HEK293T (cell line): ENCODE data around the gene SRGAP1.

Source experiments
- CTCF ChIA-PET: fragments of 350-600 bp; formaldehyde crosslinking; extraction: SDS; loops from one replicate; lab custom pipeline; 2021; ENCODE audit warnings: antibody characterized with exemption, inconsistent platforms; lab: Yijun Ruan, JAX
- POLR2A ChIA-PET: fragments of 350-600 bp; formaldehyde crosslinking; extraction: SDS; loops from one replicate; lab custom pipeline; 2020; ENCODE audit warnings: antibody characterized with exemption, inconsistent platforms; lab: Yijun Ruan, JAX
- DNase-seq: peaks from one replicate; pipeline ENCODE4 v3.0.0; 2012; ENCODE audit warnings: mixed read lengths; ENCODE audit errors: extremely low spot score
- ARNT ChIP-seq: fragments of 450-650 bp; IDR thresholded peaks from 2 replicates; pipeline ENCODE4 v1.6.1; 2017; ENCODE audit warnings: mild to moderate bottlenecking
- BHLHE40 ChIP-seq: fragments of 450-650 bp; IDR thresholded peaks from 2 replicates; pipeline ENCODE4 v1.6.1; 2016; ENCODE audit warnings: mild to moderate bottlenecking, moderate library complexity, borderline replicate concordance
- CTBP1 ChIP-seq: fragments of 450-650 bp; IDR thresholded peaks from 2 replicates; pipeline ENCODE4 v1.6.1; 2016; ENCODE audit warnings: borderline replicate concordance
- ELF4 ChIP-seq: fragments of 450-650 bp; IDR thresholded peaks from 2 replicates; pipeline ENCODE4 v1.6.1; 2017; ENCODE audit warnings: antibody characterized with exemption
- FOXA1 ChIP-seq: fragments of 450-650 bp; IDR thresholded peaks from 2 replicates; pipeline ENCODE4 v1.6.1; 2016; ENCODE audit warnings: mild to moderate bottlenecking
- FOXK2 ChIP-seq: fragments of 450-650 bp; IDR thresholded peaks from 2 replicates; pipeline ENCODE4 v1.6.1; 2016; ENCODE audit warnings: mild to moderate bottlenecking
- FOXM1 ChIP-seq: fragments of 450-650 bp; IDR thresholded peaks from 2 replicates; pipeline ENCODE4 v1.6.1; 2017; ENCODE audit warnings: mild to moderate bottlenecking, borderline replicate concordance
- HDGF ChIP-seq: fragments of 450-650 bp; IDR thresholded peaks from 2 replicates; pipeline ENCODE4 v1.6.1; 2017; ENCODE audit warnings: antibody characterized with exemption, borderline replicate concordance
- L3MBTL2 ChIP-seq: fragments of 450-650 bp; conservative IDR thresholded peaks from 2 replicates; pipeline ENCODE4 v1.6.1; 2016; ENCODE audit warnings: mild to moderate bottlenecking
- LEF1 ChIP-seq: fragments of 450-650 bp; IDR thresholded peaks from 2 replicates; pipeline ENCODE4 v1.6.1; 2017; ENCODE audit warnings: mild to moderate bottlenecking, borderline replicate concordance
- NFRKB ChIP-seq: fragments of 450-650 bp; IDR thresholded peaks from 2 replicates; pipeline ENCODE4 v1.6.1; 2016; ENCODE audit warnings: mild to moderate bottlenecking, moderate library complexity
- SP1 ChIP-seq: fragments of 450-650 bp; IDR thresholded peaks from 2 replicates; pipeline ENCODE4 v1.6.1; 2017
- SUZ12 ChIP-seq: fragments of 450-650 bp; IDR thresholded peaks from 2 replicates; pipeline ENCODE4 v1.6.1; 2016; ENCODE audit warnings: mild to moderate bottlenecking
- TARDBP ChIP-seq: fragments of 450-650 bp; IDR thresholded peaks from 2 replicates; pipeline ENCODE4 v1.6.1; 2016
- ZNF384 ChIP-seq: fragments of 450-650 bp; IDR thresholded peaks from 2 replicates; pipeline ENCODE4 v1.6.1; 2016
- TF ChIP-seq, protein P1 (sequence below): fragments of 450-650 bp; IDR thresholded peaks from 2 replicates; pipeline ENCODE4 v1.6.1; 2016

The SRGAP1 gene

DNA sequence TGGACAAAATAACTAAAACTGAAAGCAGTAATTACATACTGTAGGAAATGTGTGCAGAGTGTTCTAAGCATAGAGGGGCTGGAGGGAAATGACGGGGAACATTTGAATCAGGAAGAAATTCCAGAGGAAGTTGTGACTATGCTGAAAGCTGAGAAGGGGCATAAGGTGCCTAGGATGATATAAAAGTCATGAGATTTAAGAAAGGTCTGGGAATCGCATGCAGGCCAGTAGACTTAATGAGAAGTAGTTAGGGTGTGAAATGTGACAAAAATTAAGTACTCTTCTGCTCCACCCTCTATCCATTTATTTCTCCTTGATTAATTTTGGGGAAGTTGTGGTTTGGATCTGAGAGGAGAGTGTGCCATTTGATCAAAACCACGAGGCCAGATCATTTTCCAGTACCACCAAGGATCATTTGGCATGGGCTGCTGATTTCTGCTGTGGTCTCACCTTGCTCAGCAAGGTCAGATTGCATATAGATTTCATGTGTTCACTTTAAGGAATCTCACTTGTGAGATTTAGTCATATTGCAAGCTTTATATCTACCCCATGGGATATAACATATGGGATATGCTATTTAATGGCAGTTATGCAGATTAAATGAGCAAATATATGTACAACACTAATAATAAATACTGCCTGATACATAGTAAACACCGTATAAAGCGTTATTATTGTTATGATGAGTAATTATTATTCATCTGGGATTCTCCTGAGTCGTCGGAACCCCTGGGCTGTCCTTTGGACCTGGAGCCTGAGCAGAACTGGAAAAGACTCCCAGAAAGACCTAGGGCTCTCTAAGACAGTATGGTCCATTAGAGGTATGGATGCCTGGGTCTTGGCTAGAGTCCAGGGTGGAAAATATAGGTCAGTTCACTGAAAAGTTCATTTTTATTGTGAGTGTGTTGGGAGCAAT lies 72.3 kb downstream of the SRGAP1 start:
- ChIA-PET CTCF (no interaction called here), POLR2A (no interaction called here)
- TF ChIP-seq ELF4 (no peak), FOXA1 (no peak), ARNT (no peak), SP1 (no peak), ZNF384 (no peak), TARDBP (no peak), CTBP1 (no peak), FOXK2 (no peak), NFRKB (no peak), FOXM1 (no peak), LEF1 (no peak), HDGF (no peak), BHLHE40 (no peak)
- TF ChIP-seq, protein P1, sequence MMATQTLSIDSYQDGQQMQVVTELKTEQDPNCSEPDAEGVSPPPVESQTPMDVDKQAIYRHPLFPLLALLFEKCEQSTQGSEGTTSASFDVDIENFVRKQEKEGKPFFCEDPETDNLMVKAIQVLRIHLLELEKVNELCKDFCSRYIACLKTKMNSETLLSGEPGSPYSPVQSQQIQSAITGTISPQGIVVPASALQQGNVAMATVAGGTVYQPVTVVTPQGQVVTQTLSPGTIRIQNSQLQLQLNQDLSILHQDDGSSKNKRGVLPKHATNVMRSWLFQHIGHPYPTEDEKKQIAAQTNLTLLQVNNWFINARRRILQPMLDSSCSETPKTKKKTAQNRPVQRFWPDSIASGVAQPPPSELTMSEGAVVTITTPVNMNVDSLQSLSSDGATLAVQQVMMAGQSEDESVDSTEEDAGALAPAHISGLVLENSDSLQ = no peak

DNA sequence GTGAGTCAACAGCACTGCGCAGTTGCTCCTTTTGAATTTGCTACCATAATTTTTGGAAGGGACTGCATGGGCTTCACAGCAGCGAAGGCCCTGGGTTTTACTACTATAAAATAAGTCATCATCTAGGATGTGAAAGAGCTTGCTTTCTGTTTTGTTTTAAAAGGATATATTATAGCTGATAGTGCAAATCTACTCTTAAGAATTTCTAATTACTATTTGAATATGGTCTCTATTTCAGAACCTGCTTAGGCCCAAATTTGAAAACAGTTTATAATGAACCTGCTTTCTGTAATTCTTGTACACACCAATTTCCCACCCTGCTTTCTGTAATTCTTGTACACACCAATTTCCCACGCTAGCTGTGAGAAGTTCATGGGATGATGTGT lies 73.0 kb downstream of the SRGAP1 start:
- DNase-seq = no peak
- CTCF ChIA-PET = no interaction called here
- POLR2A ChIA-PET = no interaction called here
- TF ChIP-seq, protein P1 = no peak
- TF ChIP-seq NFRKB (no peak), CTBP1 (no peak), LEF1 (no peak), ZNF384 (no peak), HDGF (no peak), ARNT (no peak), FOXK2 (no peak), ELF4 (no peak)

More for the DNA sequence above, 72.3 kb downstream of the SRGAP1 start:
- no peak for DNase-seq

DNA sequence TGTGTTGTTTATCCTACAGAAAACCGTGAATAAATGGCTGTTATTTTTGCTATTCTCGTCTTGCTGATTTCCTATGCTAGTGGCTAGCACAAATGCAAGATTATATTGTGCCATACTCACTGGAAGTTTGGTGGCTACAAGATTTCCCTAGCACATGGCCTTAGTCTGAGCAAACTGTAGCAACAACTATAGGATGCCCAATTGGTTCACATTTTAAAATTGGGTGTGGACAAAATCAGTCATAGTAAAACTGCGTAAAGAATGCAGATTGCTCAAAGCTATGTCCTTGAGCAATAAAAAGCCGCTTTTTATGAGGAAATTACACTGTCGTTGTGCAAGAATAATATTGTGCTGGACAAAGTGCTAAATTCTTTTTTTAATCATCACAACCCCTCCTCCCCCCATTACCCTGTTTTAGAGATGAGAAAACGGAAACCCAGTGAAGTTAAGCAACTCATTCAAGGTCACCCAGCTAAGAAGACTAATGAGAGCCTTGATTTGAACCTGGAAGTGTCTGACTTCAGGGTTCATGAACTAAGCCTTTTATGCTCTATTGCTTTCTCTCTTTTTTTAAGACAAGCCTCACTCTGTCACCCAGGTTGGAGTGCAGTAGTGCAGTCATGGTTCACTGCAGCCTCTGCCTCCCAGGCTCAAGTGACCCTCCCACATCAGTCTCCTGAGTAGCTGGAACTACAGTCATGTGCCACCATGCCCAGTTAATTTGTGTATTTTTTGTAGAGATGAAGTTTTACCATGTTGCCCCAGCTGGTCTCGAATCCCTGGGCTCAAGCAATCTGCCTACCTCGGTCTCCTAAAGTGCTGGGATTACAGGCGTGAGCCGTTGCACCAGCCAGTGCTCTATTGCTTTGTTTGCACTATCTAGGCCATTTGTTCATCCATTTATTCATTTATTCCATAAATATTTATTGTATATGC lies 73.6 kb downstream of the SRGAP1 start:
- POLR2A ChIA-PET = no interaction called here
- peak; percentile 19; the same call in 1 of the 2 replicates for TF ChIP-seq CTBP1
- TF ChIP-seq FOXM1 = no peak
- CTCF ChIA-PET = no interaction called here
- DNase-seq = no peak

DNA sequence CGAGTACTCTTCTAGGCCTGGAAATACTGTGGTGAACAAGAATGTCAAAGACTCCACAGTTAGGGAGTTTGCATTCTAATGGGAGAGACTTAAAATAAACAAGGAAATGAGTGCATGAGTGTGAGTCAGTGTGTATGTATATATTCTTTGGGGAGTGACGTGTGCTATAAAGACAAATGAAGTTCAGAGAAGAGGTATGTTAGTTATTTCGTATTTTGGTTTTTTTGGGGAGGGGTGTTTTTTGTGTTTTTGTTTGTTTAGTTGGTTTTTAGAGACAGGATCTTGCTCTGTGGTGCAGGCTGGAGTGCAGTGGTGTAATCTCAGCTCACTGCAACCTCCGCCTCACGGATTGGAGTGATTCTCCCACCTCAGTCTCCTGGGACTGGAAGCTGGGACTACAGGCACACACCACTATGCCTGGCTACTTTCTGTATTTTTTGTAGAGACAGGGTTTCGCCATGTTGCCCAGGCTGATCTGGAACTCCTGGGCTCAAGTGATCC lies 74.3 kb downstream of the SRGAP1 start:
- TF ChIP-seq BHLHE40 = no peak
- TF ChIP-seq FOXK2 = no peak
- TF ChIP-seq SUZ12 = no peak
- TF ChIP-seq NFRKB = no peak
- no peak for TF ChIP-seq ARNT
- no peak for TF ChIP-seq TARDBP
- no peak for TF ChIP-seq CTBP1
- TF ChIP-seq LEF1 = no peak
- no peak for TF ChIP-seq FOXA1
- POLR2A ChIA-PET = no interaction called here
- CTCF ChIA-PET = no interaction called here
- no peak for DNase-seq

DNA sequence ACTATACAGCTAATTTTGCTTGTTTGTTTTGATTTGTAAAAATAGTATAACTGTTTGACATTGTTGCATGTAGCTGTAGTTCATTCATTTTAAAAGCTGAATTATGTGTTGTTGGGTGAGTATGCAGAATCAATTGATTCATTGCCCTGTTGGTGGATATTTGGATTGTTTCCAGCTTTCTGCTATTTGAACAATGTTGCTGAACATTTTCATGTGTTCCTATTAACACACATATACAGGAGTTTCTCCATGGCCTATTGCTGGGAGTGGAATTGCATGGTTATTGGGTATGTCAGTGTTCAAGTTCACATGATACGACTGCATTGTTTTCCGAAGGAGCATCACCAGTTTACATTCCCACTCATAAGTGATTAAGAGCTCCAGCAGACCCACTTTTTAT lies 75.3 kb downstream of the SRGAP1 start:
- ChIA-PET POLR2A (no interaction called here), CTCF (no interaction called here)
- no peak for DNase-seq
- no peak for TF ChIP-seq CTBP1
- TF ChIP-seq FOXA1 = no peak
- TF ChIP-seq SUZ12 = no peak
- no peak for TF ChIP-seq ZNF384
- TF ChIP-seq HDGF = no peak
- TF ChIP-seq ELF4 = no peak
- no peak for TF ChIP-seq FOXK2
- TF ChIP-seq SP1 = no peak
- TF ChIP-seq ARNT = no peak
- no peak for TF ChIP-seq FOXM1
- TF ChIP-seq, protein P1 = no peak
- no peak for TF ChIP-seq L3MBTL2
- TF ChIP-seq LEF1 = no peak
- TF ChIP-seq BHLHE40 = no peak
- TF ChIP-seq NFRKB = no peak
- no peak for TF ChIP-seq TARDBP

DNA sequence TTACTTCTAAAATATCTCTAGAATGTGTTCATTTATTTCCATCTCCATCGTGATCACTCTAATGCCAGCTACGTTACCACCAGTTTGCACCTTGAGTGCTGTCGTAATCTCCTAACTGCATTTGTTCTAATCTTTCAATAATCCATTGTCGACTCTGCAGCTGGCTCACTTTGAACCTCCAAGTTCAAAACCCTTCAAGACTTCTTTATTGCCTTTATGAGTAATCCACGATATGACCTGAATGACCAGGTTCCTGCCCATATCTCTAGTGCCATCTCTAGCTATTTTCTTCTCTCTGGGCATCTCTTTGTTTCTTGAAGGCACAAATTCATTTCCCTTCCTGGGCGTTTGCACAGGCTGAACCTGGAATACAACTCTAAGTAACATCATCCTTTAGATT lies 76.7 kb downstream of the SRGAP1 start:
- CTCF ChIA-PET = no interaction called here
- TF ChIP-seq ZNF384 (no peak), LEF1 (no peak), FOXK2 (no peak), SUZ12 (no peak), CTBP1 (no peak), L3MBTL2 (no peak)
- DNase-seq = no peak
- POLR2A ChIA-PET = no interaction called here
